Body of pancreas (tissue), 4 donors: ENCODE data around the gene SETD5. TPM values are rescaled to one million over a fixed set of nuclear protein-coding genes. Genes with fewer than 3 reads are reported as not detected.
"Not testable (repeated sequence)": the region's sequence is repeated elsewhere in the genome, so short reads cannot be mapped to it uniquely, and the experiment has no call there.

Source experiments
- ATAC-seq: fragments of 150-250 bp; one replicate; pipeline ENCODE4 v1.9.1; 2016
- DNase-seq, 4 donors: peaks; one replicate each; pipeline ENCODE4 v3.0.0-alpha.2; 2019
- H3K27ac ChIP-seq, 4 donors: fragments of 200-600 bp; sonication (generic); 1 replicate in 3 of 4; 2 replicates in 1 of 4; pipeline versions ENCODE4 v1.5.1 to v1.6.1; 2016 to 2019; ENCODE audit warnings: mild to moderate bottlenecking in 1 of 4, mixed read lengths in 1 of 4, moderate library complexity in 1 of 4
- H3K27me3 ChIP-seq, 2 donors: fragments of 200-600 bp; sonication (generic); one replicate each; pipeline ENCODE4 v1.6.0; 2016; ENCODE audit warnings: mild to moderate bottlenecking in 1 of 2
- H3K36me3 ChIP-seq, 2 donors: fragments of 200-600 bp; sonication (generic); replicated peaks in 1 of 2; 2 replicates each; pipeline ENCODE4 v1.5.1; 2016; ENCODE audit warnings: low read depth in 2 of 2; ENCODE audit not compliant: insufficient read depth in 1 of 2
- H3K4me1 ChIP-seq: fragments of 200-600 bp; sonication (generic); one replicate; pipeline ENCODE4 v1.6.0; 2016
- H3K4me3 ChIP-seq, 2 donors: fragments of 200-600 bp; sonication (generic); 1 replicate in 1 of 2; 2 replicates in 1 of 2; pipeline ENCODE4 v1.5.1; 2016 to 2019
- H3K9me3 ChIP-seq, 3 donors: fragments of 200-600 bp; sonication (generic); 1 replicate in 2 of 3; 2 replicates in 1 of 3; pipeline ENCODE4 v1.5.1; 2016
- POLR2A ChIP-seq, 3 donors: fragments of 450-650 bp; IDR thresholded peaks; one replicate each; pipeline ENCODE4 v1.6.1; 2016; ENCODE audit warnings: antibody characterized with exemption in 3 of 3, mild to moderate bottlenecking in 2 of 3
- WGBS, 2 donors: methylation state at CpG; one replicate each; pipeline ENCODE4 v1.1.5; 2017; 5-methylcytosine and 5-hydroxymethylcytosine counted together
- intact Hi-C: fragments of 100-400 bp; cut with DNase I; formaldehyde crosslinking; loops from one replicate; pipeline ENCODE4 v1.15.1; 2023
- total RNA-seq, 2 donors: library from RNA; depleted of rRNA; stranded (reverse); fragments of >200 nt; gene quantifications; one replicate each; pipeline ENCODE4 v1.1.0, GENCODE V29; 2016
- TF ChIP-seq, protein P1 (sequence below), 7 experiments: fragments of 450-650 bp in 4 of 7; fragments of 200-600 bp in 3 of 7; sonication (generic) in 3 of 7; IDR thresholded peaks; one replicate each; pipeline ENCODE4 v1.5.1; 2016 to 2019; ENCODE audit warnings: antibody characterized with exemption in 7 of 7

The SETD5 gene
- total RNA-seq, 2 donors from 2014 or later: 64.3 to 102 TPM

DNA sequence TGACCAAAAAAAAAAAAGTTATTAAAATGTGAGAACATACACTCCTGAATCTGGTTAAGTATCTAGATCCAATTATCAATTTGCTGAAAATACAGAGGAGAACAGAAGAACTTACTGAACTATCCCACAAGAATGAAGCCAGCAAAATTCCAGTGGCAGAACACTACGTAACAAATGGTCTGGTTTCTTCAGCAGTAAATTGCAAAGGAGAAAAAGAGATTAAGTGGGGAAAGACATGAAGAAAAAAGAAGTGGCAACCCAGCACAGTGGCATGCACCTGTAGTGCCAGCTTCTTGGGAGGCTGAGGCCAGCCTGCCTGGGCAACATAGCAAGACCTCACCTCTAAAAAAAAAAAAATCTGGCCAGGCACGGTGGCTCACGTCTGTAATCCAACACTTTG lies 94.1 kb downstream of the SETD5 start:
- no peak overlapping the region for H3K4me3 ChIP-seq
- H3K27me3 ChIP-seq: no peaks in the 10 kb centered on the region
- no peaks in the 10 kb centered on the region for H3K4me1 ChIP-seq
- no peak overlapping the region for H3K27ac ChIP-seq
- intact Hi-C loops: no loop called here
- H3K9me3 ChIP-seq: no peaks in the 10 kb centered on the region
- DNase-seq: no peak
- TF ChIP-seq POLR2A (IDR thresholded peaks at IDR 0.05): no peak
- TF ChIP-seq, protein P1, sequence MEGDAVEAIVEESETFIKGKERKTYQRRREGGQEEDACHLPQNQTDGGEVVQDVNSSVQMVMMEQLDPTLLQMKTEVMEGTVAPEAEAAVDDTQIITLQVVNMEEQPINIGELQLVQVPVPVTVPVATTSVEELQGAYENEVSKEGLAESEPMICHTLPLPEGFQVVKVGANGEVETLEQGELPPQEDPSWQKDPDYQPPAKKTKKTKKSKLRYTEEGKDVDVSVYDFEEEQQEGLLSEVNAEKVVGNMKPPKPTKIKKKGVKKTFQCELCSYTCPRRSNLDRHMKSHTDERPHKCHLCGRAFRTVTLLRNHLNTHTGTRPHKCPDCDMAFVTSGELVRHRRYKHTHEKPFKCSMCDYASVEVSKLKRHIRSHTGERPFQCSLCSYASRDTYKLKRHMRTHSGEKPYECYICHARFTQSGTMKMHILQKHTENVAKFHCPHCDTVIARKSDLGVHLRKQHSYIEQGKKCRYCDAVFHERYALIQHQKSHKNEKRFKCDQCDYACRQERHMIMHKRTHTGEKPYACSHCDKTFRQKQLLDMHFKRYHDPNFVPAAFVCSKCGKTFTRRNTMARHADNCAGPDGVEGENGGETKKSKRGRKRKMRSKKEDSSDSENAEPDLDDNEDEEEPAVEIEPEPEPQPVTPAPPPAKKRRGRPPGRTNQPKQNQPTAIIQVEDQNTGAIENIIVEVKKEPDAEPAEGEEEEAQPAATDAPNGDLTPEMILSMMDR (IDR thresholded peaks at IDR 0.05): no peak
- ATAC-seq: no peak
- no peaks in the 10 kb centered on the region for H3K36me3 ChIP-seq
- WGBS, 2 donors: 66 to 70% methylated on average over 3 of the region's 3 CpGs

GRCh38 chr3:9494036-9494435 lies 96.6 kb downstream of the SETD5 start:
- H3K27me3 ChIP-seq, H3K4me3 ChIP-seq, ATAC-seq, H3K9me3 ChIP-seq, DNase-seq, intact Hi-C loops, H3K4me1 ChIP-seq, H3K36me3 ChIP-seq, H3K27ac ChIP-seq: not testable (repeated sequence)
- WGBS, 2 donors: 92% methylated on average over 15 of the region's 15 CpGs

GRCh38 chr3:9496893-9497292 lies 99.5 kb downstream of the SETD5 start:
- no peak overlapping the region for H3K4me3 ChIP-seq
- intact Hi-C loops: no loop called here
- H3K27me3 ChIP-seq: peaks cover 0 to 6% of the 10 kb centered on the region in 2 donors
- H3K4me1 ChIP-seq: peaks cover 15% of the 10 kb centered on the region
- TF ChIP-seq POLR2A (IDR thresholded peaks at IDR 0.05): no peak
- TF ChIP-seq, protein P1 (IDR thresholded peaks at IDR 0.05): no peak
- no peaks in the 10 kb centered on the region for H3K36me3 ChIP-seq
- DNase-seq: no peak
- H3K27ac ChIP-seq: no peak overlapping the region
- no peak for ATAC-seq
- WGBS, 2 donors: 66 to 70% methylated on average over 6 of the region's 6 CpGs
- no peaks in the 10 kb centered on the region for H3K9me3 ChIP-seq

DNA sequence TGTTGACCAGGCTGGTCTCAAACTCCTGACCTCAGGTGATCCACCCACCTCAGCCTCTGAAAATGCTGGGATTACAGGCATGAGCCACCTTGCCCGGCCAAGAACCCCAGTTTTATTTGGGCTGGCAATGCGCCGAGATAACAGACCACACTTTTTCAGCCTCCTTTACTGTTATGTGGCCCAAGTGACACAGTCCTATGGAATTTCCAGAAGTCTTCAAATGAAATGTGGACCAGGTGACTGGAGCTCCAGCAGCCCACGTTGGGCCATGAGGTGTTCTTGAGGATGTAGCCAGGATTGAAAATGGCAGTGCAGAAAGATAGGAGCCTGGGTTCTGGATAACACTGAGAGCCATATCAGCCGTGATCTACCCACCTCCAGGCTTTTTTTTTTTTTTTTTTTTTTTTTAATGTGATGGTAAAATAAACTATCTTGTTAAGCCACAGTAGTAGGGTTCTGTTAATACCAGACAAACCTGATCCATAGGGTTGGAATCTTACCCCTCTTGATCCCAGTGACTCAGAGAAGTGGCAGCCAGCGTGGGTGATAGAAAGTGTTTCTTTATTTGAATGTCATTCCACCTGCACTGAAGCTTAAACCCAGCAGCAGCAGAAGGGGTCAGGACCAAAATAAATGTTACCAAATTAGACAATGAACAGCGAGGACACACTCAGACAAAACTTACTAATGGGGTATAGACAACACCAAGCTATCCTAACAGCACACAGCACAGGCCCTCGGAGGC lies 100.6 kb downstream of the SETD5 start:
- Histone ChIP-seq H3K36me3 (no peaks in the 10 kb centered on the region), H3K4me3 (no peak overlapping the region), H3K4me1 (peaks cover 15% of the 10 kb centered on the region), H3K9me3 (no peaks in the 10 kb centered on the region), H3K27ac (no peak overlapping the region), H3K27me3 (peaks cover 0 to 6% of the 10 kb centered on the region in 2 donors)
- no peak for ATAC-seq
- 81 to 86% methylated on average over 7 to 8 of the region's 8 CpGs for WGBS, 2 donors
- DNase-seq: no peak
- intact Hi-C loops: no loop called here
- TF ChIP-seq POLR2A (IDR thresholded peaks at IDR 0.05): no peak
- TF ChIP-seq, protein P1 (IDR thresholded peaks at IDR 0.05): no peak

DNA sequence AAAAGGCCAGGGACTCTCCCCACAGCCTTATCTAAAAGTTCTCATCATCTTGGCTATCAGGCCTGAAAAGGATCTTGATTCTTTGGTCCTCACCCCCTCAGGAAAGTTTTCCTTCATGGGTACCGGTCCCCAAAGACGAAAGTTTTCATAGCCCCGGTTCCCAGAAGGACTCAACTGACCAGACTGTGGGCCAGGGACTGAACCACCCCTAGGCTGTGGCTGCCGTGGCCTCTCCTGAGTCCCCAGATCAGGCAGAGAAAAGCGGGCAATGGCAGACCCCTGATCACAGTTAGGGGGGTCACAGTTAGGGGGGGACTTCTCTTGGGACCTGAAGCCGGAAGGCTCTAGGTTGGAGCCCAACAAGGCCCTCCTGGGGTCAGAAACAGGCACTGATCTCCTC lies 101.4 kb downstream of the SETD5 start:
- H3K27ac ChIP-seq: no peak overlapping the region
- intact Hi-C loops: no loop called here
- TF ChIP-seq, protein P1 (IDR thresholded peaks at IDR 0.05): no peak
- TF ChIP-seq POLR2A (IDR thresholded peaks at IDR 0.05): no peak
- H3K9me3 ChIP-seq: no peaks in the 10 kb centered on the region
- 76 to 77% methylated on average over 6 of the region's 6 CpGs for WGBS, 2 donors
- peaks cover 15% of the 10 kb centered on the region for H3K4me1 ChIP-seq
- no peaks in the 10 kb centered on the region for H3K36me3 ChIP-seq
- ATAC-seq (no peak), DNase-seq (no peak)
- H3K27me3 ChIP-seq: peaks cover 0 to 6% of the 10 kb centered on the region in 2 donors
- H3K4me3 ChIP-seq: no peak overlapping the region
